Measurements from ENCODE around the gene NPY1R.

The NPY1R gene
- long read RNA-seq, donor 1, partial matches to known transcripts: 0 of 2 reads
- long read RNA-seq, donor 1, other reads (novel, unspliced or antisense): 0 of 2 reads
- long read RNA-seq, donor 2, partial matches to known transcripts: 0 of 3 reads
- long read RNA-seq, donor 2, other reads (novel, unspliced or antisense): 0 of 3 reads
- long read RNA-seq, donor 3, partial matches to known transcripts: 0 of 2 reads
- long read RNA-seq, donor 3, other reads (novel, unspliced or antisense): 0 of 2 reads
- long read RNA-seq, donor 4, partial matches to known transcripts: 0 of 1 reads
- long read RNA-seq, donor 4, other reads (novel, unspliced or antisense): 0 of 1 reads
- long read RNA-seq, donor 5, partial matches to known transcripts: 0 of 2 reads
- long read RNA-seq, donor 5, other reads (novel, unspliced or antisense): 0 of 2 reads
- long read RNA-seq, donor 6, partial matches to known transcripts: 0 of 7 reads
- long read RNA-seq, donor 6, other reads (novel, unspliced or antisense): 0 of 7 reads
- long read RNA-seq, donor 7, partial matches to known transcripts: 0 of 4 reads
- long read RNA-seq, donor 7, other reads (novel, unspliced or antisense): 0 of 4 reads
- long read RNA-seq, donor 8, partial matches to known transcripts: 5 of 7 reads
- long read RNA-seq, donor 8, other reads (novel, unspliced or antisense): 0 of 7 reads

DNA sequence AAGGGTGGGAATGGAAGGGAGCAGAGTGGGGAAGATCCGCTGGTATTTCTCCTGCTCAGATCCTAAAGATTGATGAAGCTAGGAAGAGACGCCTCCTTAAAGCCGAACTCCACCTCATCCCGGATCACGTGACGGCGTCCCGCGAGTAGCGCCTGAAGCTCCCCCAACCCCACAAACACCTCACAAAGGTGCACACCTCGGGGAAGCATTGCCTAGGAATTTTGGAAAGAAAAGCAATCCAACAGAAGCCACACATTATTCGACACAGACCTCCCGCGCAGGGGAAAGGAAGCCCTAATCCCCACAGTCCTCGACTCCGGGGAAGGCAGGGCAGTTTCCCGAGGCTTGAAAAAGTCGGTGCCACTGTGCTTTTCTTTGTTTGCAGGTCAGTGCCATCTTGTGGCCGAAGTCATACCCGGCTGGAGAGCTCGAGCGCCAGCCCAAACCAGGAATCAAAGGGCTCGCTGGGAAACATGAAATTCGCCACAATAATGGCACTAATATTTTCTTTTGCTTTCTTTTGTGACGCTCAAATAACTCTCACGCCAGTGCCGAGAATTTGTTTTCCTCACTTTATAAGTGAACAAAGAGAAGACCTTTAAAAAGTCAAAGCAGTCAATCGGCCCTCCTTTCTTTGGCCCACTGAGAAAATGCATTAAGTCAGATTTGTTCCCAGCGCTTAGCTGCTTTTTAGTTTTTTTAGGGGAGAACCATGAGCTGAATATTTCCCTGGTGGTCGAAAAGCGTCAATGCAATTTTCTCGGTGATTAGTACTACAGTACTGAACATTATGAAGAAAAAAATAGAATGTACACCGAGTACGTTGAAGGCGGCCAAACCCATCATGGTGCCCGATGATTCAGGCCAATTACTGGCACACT lies at the start of gene NPY1R:
TSS of gene NPY1R (minus strand) at position 71 of the 881 bp plus-strand sequence. CDS start 6,042 bp downstream, outside the sequence.
- peak; percentile 87 for DNase-seq

DNA sequence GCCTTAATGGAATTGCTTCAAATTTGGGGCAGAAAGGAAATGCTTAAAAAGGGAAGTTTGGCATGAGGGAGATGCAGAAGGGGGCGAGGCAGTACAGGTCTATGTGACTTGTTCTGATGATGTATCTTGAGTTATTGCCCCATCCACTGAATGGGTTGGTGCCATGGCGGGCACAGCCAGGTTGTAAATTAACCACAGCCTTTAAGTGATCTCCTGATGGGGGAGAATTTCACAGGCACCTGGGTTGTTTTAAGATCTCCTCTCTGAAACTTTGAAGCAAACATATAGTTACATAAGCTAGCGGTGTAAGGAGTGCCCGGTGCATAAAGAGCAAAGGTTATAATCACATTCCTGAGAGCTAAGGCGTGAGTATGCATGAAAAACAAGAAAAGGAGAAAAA lies 48.3 kb upstream of the NPY1R start:
- DNase-seq: no peak

DNA sequence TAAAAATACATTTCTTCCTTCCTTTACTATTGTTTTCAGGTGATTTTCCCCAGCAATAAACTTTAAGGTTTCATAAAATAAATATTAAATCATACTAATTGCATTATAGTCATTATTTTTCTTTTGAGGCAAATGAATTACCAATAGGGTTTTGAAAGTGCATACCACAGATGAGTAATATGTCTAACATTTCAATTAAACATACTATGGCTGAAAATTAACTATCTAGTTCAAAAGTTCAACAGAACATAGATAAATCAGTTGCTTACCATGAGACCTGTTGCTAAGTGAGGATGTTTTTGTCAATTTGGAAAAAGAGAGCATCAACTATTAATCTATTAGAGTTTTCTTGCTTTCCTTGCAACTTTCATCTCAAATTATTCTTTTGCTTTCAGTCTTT lies 46.3 kb upstream of the NPY1R start:
- no peak for DNase-seq

DNA sequence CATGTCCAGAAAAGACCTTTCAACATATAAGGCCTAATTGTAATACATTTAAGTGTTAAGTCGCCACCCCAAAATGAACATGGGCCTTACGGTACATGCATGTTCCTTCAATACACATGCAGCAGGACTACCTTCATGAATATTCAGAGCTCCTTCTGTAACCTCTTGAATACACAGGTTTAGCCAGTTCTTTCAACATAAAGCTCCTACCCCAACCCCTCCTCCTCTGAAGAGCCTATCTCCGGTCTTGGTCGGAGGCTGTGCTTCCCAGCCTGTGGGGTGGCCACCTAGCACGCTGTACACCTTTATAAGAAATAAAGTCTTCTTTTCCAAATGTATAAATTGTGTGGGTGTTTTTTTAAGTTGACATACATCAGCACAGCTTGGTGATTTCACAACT lies 39.6 kb upstream of the NPY1R start:
- DNase-seq: no peak

DNA sequence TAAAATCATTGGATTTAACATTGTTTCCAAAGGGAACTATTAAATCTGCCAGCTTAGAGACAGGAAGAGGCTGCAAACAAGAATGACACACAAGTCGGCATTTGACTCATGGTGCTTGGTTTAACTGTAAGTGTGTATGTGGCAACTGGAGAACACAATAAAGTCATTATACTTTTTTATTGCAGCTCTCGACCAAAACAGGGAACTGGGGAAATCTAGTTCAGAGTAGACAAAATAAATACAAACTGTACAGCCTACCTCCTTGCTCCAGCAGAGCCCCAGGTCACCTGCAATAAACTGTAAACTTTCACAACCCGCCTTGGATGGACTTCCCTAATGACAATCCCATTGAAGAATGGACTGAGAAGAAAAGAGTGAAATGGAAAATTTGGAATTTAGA lies 35.3 kb upstream of the NPY1R start:
- no peak for DNase-seq

DNA sequence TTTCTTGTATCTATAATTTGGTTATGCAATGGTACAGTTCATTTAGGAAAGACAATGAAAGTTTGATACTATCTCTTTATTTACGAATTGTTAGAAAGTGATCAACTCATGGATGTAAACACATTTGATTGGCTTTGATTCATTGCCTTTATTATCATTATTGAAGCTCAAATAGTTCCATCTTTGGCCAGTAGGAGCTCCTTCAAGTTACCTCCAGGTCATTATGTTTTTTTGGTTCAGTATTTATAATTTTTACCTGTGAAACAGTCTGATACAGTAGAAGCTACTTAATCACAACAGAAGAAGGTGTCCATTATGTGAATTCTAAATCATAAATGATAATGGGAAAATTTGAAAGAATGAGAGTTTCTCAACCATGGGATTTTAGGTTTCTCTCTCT lies 23.7 kb upstream of the NPY1R start:
- DNase-seq: no peak

DNA sequence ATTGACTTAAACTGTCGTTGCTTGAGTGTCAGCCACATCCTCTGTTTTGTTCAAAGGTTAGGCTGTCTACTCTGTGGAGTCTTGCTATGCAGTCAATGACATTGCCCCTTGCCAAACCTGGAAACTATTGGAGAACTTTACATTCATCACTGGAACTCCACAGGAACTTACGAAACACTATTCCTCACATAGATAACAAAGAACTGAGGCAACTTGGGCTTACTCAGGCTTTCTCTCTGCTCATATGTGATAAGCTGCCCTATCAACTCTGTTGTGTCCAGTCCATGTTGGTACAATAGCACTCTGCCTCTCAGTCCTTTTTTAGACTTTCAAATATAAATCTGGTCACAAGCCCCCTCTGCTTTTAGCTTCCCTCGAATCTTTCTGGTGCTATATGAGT lies 20.7 kb upstream of the NPY1R start:
- no peak for DNase-seq

DNA sequence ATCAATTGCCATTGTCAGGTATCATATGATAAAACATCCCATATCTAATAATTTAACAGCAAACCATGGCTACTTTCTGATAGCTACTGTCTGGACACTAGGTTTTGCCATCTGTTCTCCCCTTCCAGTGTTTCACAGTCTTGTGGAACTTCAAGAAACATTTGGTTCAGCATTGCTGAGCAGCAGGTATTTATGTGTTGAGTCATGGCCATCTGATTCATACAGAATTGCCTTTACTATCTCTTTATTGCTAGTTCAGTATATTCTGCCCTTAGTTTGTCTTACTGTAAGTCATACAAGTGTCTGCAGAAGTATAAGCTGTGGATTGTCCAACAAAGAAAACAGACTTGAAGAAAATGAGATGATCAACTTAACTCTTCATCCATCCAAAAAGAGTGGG lies 18.3 kb upstream of the NPY1R start:
- DNase-seq: no peak

DNA sequence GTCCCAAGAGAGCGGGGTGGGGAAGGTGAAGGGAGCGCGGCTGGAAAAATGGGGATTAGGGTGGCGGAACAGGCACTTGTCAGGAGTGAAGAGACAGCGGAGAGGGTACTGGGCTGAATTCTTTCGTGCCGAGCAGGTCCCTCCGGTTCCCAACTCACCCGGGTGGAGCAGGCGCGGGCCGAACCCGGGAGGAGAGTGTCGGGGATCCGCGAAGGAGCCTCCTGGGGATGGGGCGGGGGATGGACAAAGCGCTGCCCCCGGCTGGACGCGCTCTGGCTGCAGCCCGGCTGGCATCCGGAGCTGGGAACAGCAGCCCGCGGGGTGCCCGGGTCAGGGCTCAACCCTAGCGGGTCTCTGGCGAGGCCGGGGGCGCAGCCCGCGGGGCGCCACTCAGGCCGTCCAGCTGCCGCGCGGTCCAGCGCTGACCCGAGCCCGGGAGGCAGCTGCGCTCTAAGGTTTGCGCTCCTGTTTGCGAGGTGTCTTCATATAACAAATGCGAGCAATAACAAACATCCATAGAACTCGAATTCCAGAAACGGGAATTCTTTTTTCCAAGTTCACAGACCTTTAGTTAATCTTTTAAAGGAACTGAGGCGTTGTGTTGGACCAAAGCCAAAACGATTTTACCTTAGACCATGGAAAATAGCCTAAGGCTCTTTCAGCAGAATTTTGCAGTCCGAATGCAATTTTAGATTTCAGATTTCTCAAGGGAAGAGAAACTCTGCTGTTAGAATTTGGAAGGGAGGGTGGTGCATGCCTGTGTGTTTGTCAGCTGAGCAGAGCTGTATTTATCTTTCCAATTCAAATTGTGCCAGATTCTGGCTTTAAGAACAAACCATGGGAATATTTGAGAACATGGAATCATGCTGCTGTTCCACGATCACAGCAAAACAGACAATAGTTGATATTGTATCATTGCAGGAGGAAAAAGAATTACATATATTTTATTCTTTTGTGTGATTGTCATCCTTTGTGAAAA lies 12.0 kb upstream of the NPY1R start:
- DNase-seq: peak; percentile 73

DNA sequence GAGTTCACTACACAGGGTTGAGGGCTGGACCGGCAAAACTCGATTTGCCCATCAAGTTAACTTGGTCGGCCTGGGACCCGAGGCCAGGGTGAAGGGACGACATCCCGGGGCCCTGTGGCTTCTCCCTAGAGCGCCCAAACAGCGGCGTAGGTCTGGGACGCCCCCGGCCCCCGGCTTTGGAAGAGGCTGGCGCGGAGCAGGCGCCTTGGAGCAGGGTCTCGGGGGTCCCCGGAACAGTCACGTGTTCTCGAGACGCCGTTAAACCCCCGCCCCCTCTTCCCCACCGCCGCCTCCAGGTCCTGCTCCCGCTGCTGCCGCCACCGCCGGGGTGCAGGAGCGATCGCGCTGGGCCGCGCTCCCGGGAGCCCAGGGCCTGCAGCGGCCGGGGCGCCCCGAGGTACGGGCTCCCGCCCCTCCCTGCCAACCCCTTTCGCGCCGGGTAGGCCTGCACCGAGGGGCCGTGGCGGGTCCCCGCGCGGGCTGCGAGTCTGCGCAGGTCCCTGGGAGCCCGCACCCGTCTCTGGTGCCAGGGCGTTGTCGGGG lies 11.3 kb upstream of the NPY1R start, which contains the start of gene NPY5R:
TSS of gene NPY5R (plus strand) at position 289 of the 543 bp plus-strand sequence. CDS start 6,382 bp downstream, outside the sequence.
- no peak for DNase-seq

DNA sequence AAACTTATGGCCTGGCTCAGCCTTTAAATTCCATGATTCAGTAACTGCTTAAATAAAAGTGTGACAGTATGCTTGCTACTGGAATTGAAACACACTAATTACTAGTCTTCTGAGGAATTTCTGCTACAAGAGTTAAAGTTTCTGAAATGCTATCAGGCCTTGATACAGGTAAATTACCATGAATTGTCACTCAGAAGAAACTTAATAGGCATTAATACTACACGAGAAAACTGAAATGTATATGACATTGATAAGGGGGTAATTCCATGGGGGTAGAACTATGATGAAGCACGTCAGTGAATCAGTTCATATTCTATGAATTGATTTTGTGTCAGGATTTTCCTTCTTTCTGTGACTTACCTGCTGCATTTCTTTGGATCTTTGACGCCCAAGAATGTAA lies 3.0 kb upstream of the NPY1R start:
- no peak for DNase-seq

DNA sequence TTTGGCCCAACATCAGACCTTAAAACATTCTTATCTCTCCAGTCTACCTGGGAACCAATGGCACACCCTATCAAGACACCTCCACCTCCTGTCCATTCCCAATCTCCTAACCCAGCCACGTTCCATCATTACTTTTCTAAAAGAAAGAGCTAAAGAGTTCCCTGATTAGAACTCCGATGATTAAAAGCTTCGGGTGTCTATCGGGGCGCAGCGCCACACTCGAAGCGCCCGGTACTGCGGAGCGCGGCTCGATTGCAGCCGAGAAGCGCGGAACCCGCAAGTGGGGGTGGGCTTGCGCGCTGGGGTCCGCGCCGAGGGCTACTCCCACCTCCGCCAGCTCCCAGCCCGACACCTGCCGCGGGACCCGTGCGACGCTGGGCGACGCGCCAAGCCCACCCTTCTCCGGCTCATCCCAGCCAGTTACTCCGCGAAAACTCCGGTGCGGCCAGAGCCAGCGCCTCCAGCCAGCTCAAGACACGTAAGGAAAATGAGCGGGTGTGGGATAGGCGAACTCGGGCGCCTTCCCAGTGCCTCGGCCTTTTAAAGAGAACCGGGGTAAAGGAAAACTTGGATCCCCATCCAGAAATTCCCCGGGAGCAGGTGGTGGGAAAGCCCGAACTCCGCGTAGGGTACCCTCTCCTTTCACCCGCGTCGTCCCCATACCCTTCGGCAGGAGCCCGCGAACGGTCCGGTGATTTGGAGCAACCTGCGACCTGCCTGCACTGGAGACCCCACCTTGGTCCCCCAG lies 593 bp downstream of the NPY1R start:
- peak; percentile 79 for DNase-seq

DNA sequence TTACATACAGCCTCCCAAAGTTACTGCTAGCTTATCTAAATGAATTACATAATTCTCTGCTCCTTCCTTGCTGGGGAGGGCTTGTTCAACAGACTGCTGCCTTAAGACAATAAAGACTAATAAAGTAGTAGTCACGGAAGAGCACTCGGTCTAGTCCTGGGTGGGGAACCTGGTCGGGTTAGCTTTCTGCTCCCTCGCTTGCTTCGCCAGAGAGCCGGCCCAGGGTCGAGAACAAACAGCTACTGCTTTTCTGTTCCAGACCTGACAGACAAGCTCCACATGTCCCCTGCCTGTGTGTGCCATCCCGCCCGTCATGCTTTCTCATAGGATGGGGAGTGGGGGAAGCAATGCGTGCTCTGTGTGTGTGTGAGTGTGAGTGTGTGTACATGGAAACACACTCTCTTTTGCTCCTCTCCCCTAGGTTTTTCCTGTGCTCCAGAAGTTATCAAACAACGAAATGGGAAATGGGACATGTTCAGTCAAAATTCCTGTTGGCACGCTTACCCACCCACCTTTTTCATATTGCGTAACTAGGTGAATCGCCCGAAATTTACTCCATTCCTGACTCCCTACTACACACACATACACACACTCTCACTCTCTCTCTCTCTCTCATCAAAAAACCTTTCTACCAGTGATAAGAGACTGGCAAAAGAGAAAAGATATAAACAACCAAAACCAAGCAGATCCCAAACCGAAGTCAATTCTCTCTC lies 1.3 kb downstream of the NPY1R start:
- DNase-seq: peak; percentile 18

DNA sequence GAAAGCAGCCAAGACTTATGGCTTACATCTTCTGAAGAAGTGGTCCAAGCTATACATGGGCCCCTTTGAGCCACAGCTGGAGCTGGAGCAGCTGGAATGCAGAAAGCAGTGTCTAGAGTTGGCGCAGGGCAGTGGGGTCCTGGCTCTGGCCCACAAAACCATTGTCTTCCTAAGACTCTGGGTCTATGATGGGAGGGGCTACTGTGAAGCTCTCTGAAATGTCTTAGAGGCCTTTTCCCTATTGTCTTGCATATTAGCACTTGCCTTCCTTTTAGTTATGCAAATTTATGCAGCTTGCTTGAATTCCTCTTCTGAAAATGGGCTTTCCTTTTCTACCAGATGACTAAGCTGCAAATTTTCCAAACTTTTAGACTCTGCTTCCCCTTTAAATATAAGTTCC lies 15.3 kb downstream of the NPY1R start:
- DNase-seq: no peak

DNA sequence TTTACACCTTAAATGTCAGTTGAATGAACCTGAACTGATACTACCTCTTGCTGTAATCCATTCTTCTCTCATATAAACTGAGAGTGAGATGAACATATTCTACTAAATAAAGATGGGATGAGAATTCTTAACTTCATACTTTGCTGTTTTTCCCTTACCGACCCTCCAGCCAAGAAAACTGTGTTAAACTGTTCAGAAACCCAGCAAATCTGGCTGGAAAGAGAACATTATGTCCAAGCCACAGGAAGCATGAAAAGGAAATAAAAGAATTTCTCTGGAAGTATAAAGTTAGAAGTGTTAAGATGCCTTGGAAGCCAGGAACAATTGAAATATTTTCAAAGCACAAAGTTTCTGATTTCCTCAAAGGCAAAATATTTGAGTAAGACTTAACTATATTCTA lies 22.9 kb downstream of the NPY1R start:
- DNase-seq: no peak

DNA sequence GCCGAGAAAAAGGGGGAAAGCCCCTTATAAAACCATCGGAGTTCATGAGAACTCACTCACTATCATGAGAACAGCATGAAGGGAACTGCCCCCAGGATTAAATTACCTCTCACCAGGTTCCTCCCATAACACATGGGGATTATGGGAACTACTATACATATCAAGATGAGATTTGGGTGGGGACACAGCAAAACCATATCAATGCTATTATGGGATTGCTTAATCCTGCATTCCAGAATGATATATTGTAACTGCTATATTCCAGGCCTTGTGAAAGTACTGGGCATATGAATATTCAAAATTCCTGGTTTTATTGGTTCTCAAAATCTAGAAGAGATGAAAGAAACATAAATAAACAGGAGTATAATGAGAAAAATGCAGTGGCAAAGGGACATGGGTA lies 29.3 kb downstream of the NPY1R start:
- no peak for DNase-seq

DNA sequence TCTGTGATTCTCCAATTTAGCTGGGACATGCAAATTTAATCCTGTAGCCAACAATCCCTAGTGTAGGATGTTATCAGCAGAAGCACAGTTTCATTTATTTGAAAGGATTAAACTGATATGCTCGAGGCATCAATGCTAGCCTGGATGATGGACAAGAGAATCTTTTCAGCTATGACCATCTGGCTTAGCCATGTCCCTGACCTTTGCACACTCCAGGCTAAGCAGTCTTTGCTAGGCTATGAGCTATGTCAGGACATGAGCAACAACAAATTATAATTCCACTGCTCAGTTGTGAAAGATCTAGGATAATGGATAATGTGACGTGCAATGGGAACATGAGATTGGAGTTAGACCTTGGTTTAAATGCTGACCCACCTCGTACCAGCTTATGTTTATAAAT lies 32.0 kb downstream of the NPY1R start:
- DNase-seq: no peak

DNA sequence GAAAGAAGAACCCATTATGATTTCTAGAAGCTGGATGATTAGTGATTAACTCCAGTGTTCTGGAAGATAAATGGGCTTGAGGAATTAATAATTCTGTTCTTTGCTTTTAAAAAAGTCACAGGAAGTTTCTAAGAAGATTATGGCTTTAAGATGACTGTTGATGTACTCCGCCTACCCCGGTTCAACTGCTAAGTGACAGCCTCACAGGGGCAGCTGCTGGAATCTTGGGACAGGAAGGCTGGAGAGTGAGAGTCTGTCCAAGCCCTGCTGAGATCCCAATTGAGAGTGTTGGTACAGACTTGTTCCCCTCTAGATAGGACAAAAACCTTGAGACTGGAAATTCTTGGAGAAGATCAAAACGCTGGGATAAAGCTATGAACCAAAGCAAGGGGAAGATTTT lies 37.3 kb downstream of the NPY1R start:
- no peak for DNase-seq

DNA sequence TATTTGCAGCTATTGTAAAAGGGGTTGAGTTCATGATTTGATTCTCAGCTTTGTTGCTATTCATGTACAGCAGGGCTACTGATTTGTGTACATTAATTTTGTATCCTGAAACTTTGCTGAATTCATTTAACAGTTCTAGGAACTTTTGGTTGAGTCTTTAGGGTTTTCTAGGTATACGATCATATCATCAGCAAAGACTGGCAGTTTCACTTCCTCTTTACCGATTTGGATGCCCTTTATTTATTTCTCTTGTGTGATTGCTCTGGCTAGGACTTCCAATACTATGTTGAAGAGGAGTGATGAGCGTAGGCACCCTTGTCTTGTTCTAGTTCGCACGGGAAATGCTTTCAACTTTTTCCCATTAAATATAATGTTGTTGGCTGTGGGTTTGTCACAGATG lies 48.1 kb downstream of the NPY1R start:
- DNase-seq: no peak
